WERI-Rb-1 (cell line): ENCODE data around the gene RHCE.
A peak's percentile ranks its signal among the peaks of the same experiment; 100 is the strongest.
"Not testable (repeated sequence)": the region's sequence is repeated elsewhere in the genome, so short reads cannot be mapped to it uniquely, and the experiment has no call there.

ENCODE experiments used
- DNase-seq: peaks from one replicate; pipeline ENCODE4 v3.0.0-alpha.2; 2020
- H3K27ac ChIP-seq: fragments of 250-450 bp; sonication (Bioruptor Pico); 2 replicates; pipeline ENCODE4 v1.5.1; 2020; ENCODE audit warnings: mild to moderate bottlenecking, moderate library complexity
- H3K27me3 ChIP-seq: fragments of 250-450 bp; sonication (Bioruptor Pico); 2 replicates; pipeline ENCODE4 v1.5.1; 2021; ENCODE audit warnings: mild to moderate bottlenecking, low read depth, moderate library complexity; ENCODE audit not compliant: insufficient read depth, severe bottlenecking
- H3K36me3 ChIP-seq: fragments of 250-450 bp; sonication (Bioruptor Pico); 2 replicates; pipeline ENCODE4 v1.5.1; 2020; ENCODE audit warnings: mild to moderate bottlenecking, moderate library complexity
- H3K4me3 ChIP-seq: 2 replicates; pipeline ENCODE4 v1.5.1; 2011; ENCODE audit warnings: low read depth, mild to moderate bottlenecking, control low read depth, low read length
- H3K9me3 ChIP-seq: fragments of 250-450 bp; sonication (Bioruptor Pico); 2 replicates; pipeline ENCODE4 v1.5.1; 2021; ENCODE audit warnings: mild to moderate bottlenecking, moderate library complexity; ENCODE audit not compliant: severe bottlenecking
- CTCF ChIP-seq: IDR thresholded peaks from 2 replicates; pipeline ENCODE4 v1.5.1; 2011; ENCODE audit warnings: low read depth, mild to moderate bottlenecking, control low read depth, inconsistent platforms, low read length

Gene RHCE

GRCh38 chr1:25338986-25339385 is 81.6 kb downstream of the RHCE start:
- H3K36me3 ChIP-seq: peaks cover 20% of the 10 kb centered on the region
- TF ChIP-seq CTCF: no peak
- DNase-seq: no peak
- peak overlapping the region; percentile 97 for H3K4me3 ChIP-seq
- H3K27ac ChIP-seq: peak overlapping the region; percentile 94
- H3K27me3 ChIP-seq: no peaks in the 10 kb centered on the region
- no peaks in the 10 kb centered on the region for H3K9me3 ChIP-seq

- H3K27me3 ChIP-seq: no peaks in the 10 kb centered on the region
- peak; percentile 91 for DNase-seq
- peak within 1 kb of the TSS; percentile 94 for H3K27ac ChIP-seq
Measured at GRCh38 chr1:25338188-25338981, 82.2 kb downstream of the RHCE start, which contains the start of gene TMEM50A. Gene TMEM50A (plus strand): TSS chr1:25338334. CDS start chr1:25340487, 2,153 bp downstream.

GRCh38 chr1:25337483-25338187 is 83.0 kb downstream of the RHCE start:
- H3K9me3 ChIP-seq, H3K27me3 ChIP-seq, H3K27ac ChIP-seq, H3K36me3 ChIP-seq, DNase-seq: not testable (repeated sequence)
- H3K4me3 ChIP-seq: peak overlapping the region; percentile 97

More at GRCh38 chr1:25338188-25338981, 82.2 kb downstream of the RHCE start, which contains the start of gene TMEM50A:
- peaks cover 14% of the 10 kb centered on the region for H3K36me3 ChIP-seq
- H3K4me3 ChIP-seq: peak within 1 kb of the TSS; percentile 97
- no peak for TF ChIP-seq CTCF
- no peaks in the 10 kb centered on the region for H3K9me3 ChIP-seq

- DNase-seq: peak; percentile 46
- H3K9me3 ChIP-seq, H3K27me3 ChIP-seq, H3K27ac ChIP-seq, H3K36me3 ChIP-seq: not testable (repeated sequence)
- peak; percentile 3; the same call in 1 of the 2 replicates for TF ChIP-seq CTCF
- peak overlapping the region; percentile 46 for H3K4me3 ChIP-seq
Measured at GRCh38 chr1:25336922-25337354, 83.7 kb downstream of the RHCE start.

GRCh38 chr1:25329950-25330349 is 90.7 kb downstream of the RHCE start:
- H3K4me3 ChIP-seq, H3K27me3 ChIP-seq, H3K9me3 ChIP-seq, H3K36me3 ChIP-seq, H3K27ac ChIP-seq: not testable (repeated sequence)
- peak; percentile 7 for DNase-seq

GRCh38 chr1:25329336-25329735 is 91.3 kb downstream of the RHCE start:
- H3K4me3 ChIP-seq, H3K27me3 ChIP-seq, DNase-seq, H3K36me3 ChIP-seq, H3K27ac ChIP-seq, H3K9me3 ChIP-seq: not testable (repeated sequence)

- H3K36me3 ChIP-seq, H3K9me3 ChIP-seq, H3K27me3 ChIP-seq, H3K4me3 ChIP-seq, DNase-seq, H3K27ac ChIP-seq: not testable (repeated sequence)
Measured at GRCh38 chr1:25328791-25329185, 91.8 kb downstream of the RHCE start.

GRCh38 chr1:25327864-25328790 is 92.5 kb downstream of the RHCE start:
- not testable (repeated sequence) for H3K9me3 ChIP-seq, H3K4me3 ChIP-seq, DNase-seq, H3K36me3 ChIP-seq, H3K27me3 ChIP-seq, H3K27ac ChIP-seq

GRCh38 chr1:25324407-25324806 is 96.2 kb downstream of the RHCE start:
- H3K36me3 ChIP-seq, H3K27ac ChIP-seq, H3K4me3 ChIP-seq, H3K9me3 ChIP-seq, H3K27me3 ChIP-seq, DNase-seq: not testable (repeated sequence)

GRCh38 chr1:25322127-25322526 is 98.5 kb downstream of the RHCE start:
- H3K9me3 ChIP-seq, H3K36me3 ChIP-seq, DNase-seq, H3K27ac ChIP-seq, H3K27me3 ChIP-seq, H3K4me3 ChIP-seq: not testable (repeated sequence)
